ENCODE results near the gene HSP90AB1.

HSP90AB1 gene

GRCh38 chr6:44269178-44269920 is 22.4 kb downstream of the HSP90AB1 start:
- DNase-seq (ENCODE audit: low read depth), result no peak

- DNase-seq (ENCODE audit: low read depth), result no peak
Measured at GRCh38 chr6:44269921-44270525, 23.1 kb downstream of the HSP90AB1 start, which contains the start of gene TMEM151B. Gene TMEM151B (plus strand): TSS chr6:44270450. CDS start chr6:44270743, 293 bp downstream.

DNA sequence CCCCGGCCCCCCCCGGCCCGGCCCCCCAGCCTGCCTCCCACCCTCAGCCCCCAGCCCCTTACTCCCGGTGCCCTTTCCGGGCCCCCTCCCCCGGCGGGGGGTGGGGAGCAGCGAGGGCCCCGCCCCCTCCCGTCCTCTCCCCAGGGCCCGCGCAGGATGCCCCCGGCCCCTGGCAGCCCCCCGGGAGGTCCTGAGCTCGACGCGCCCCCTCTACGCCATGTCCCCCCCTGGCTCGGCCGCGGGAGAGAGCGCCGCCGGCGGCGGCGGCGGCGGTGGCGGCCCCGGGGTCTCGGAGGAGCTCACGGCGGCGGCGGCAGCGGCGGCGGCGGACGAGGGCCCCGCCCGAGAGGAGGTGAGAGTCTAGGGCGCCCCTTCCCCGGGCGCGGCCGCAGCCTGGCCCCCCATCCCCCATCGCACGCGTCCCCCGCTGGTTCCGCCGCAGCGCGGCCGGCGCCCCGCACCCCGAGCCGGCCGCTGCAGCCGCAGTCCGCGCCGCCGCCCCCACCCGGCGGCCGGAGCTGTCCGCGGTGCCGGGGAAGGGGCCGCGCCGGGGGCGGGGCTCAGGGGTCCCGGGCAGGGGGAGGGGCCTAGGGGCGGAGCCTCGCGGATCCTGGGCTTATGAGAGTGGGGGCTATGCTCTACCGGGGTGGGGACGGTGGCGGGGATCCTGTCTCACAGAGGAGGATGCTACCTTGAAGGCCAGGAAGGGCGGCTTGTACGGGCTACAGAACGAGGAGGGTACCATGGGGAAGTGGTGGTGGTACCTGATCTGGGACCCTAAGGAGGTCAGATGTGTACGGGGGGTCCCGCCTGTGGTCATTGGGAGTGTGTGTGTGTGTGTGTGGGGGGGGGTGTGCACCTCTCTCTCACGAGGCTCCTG is 23.9 kb downstream of the HSP90AB1 start:
- DNase-seq (ENCODE audit: low read depth), result no peak

DNA sequence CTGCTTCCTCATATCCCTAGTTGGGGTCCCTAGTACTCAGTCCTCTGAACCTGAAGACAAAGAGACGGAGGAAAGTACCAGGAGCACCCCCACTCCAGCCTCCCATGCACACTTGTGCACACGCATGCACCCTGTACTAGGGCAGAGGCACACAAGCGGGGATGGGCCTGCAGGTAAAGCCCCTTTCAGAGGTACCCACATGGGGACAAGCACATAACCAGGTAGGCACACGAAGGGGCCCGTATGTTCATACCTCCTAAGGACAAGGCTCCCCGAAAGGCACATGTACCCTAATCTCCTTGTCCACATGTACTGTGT is 24.5 kb downstream of the HSP90AB1 start:
- no peak for DNase-seq (ENCODE audit: low read depth)

DNA sequence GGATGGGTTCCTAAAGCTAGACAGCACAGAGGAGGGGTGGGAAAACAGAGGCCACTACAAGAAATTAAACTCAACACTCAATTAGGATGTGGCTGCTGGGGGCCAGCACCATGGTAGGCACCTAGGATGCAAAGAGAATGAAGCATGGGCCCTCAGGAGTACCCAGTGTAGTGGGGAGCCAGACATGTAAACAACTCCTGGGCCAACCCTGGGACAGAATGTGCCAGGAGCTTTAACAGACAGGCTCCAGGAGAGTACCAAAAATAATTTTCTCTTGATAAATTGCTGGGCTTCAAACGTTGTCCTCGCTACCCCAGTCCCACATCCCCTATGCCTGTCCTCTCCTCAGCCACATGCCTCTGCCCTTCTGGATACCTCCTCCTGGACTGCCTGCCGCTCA is 25.0 kb downstream of the HSP90AB1 start:
- no peak for DNase-seq (ENCODE audit: low read depth)

- DNase-seq (ENCODE audit: low read depth), result no peak
Measured at GRCh38 chr6:44272529-44272928, 25.6 kb downstream of the HSP90AB1 start.

DNA sequence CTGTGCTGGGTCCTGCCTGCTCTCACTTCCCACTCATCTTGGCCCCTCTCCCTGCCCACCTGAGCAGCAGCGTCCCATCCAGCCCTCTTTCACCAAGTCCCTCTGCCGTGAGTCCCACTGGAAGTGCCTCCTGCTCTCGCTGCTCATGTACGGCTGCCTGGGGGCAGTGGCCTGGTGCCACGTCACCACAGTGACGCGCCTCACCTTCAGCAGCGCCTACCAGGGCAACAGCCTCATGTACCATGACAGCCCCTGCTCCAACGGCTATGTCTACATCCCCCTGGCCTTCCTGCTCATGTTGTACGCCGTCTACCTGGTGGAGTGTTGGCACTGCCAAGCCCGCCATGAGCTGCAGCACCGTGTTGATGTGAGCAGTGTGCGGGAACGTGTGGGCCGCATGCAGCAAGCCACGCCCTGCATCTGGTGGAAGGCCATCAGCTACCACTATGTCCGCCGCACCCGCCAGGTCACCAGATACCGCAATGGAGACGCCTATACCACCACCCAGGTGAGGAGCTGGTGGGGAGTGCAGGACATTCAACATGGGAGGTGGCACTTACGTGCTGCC is 26.2 kb downstream of the HSP90AB1 start:
- no peak for DNase-seq (ENCODE audit: low read depth)

DNA sequence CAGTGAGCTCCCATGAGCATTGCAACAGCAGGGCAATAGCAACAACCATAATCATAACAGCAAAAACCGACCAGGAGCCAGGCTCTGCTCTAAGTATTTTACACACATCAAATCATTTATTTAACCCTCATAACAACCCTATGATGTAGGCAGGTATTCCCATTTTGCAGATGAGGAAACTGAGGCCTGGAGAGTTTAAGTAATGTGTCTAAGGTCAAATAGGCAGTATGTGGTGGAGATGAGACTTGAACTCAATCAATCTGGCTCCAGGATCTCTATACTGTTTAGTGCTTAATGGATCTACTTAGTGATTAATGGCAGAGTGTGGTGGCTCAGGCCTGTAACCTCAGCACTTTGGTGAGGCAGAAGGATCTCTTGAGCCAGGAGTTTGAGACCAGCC is 26.7 kb downstream of the HSP90AB1 start:
- DNase-seq (ENCODE audit: low read depth), result no peak

- no peak for DNase-seq (ENCODE audit: low read depth)
Measured at GRCh38 chr6:44275271-44275748, 28.4 kb downstream of the HSP90AB1 start.

DNA sequence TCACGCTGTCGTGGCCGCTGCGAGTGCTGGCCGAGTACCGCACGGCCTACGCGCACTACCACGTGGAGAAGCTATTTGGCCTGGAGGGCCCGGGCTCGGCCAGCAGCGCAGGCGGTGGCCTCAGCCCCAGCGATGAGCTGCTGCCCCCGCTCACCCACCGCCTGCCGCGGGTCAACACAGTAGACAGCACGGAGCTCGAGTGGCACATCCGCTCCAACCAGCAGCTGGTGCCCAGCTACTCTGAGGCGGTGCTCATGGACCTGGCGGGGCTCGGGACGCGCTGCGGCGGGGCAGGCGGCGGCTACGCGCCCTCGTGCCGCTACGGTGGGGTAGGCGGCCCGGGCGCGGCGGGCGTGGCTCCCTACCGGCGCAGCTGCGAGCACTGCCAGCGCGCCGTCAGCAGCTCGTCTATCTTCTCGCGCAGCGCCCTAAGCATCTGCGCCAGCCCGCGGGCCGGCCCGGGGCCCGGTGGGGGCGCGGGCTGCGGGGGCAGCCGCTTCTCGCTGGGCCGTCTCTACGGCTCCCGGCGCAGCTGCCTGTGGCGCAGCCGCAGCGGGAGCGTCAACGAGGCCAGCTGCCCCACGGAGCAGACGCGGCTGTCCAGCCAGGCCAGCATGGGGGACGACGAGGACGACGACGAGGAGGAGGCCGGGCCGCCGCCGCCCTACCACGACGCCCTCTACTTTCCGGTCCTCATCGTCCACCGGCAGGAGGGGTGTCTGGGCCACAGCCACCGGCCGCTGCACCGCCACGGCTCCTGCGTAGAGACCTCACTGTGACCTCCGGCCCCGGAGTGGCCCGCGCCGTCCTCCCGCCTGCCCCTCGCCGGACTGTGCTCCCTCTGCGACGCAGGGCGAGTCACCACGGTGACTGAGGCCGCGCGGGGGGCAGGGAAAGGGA is 29.1 kb downstream of the HSP90AB1 start:
- no peak for DNase-seq (ENCODE audit: low read depth)

DNA sequence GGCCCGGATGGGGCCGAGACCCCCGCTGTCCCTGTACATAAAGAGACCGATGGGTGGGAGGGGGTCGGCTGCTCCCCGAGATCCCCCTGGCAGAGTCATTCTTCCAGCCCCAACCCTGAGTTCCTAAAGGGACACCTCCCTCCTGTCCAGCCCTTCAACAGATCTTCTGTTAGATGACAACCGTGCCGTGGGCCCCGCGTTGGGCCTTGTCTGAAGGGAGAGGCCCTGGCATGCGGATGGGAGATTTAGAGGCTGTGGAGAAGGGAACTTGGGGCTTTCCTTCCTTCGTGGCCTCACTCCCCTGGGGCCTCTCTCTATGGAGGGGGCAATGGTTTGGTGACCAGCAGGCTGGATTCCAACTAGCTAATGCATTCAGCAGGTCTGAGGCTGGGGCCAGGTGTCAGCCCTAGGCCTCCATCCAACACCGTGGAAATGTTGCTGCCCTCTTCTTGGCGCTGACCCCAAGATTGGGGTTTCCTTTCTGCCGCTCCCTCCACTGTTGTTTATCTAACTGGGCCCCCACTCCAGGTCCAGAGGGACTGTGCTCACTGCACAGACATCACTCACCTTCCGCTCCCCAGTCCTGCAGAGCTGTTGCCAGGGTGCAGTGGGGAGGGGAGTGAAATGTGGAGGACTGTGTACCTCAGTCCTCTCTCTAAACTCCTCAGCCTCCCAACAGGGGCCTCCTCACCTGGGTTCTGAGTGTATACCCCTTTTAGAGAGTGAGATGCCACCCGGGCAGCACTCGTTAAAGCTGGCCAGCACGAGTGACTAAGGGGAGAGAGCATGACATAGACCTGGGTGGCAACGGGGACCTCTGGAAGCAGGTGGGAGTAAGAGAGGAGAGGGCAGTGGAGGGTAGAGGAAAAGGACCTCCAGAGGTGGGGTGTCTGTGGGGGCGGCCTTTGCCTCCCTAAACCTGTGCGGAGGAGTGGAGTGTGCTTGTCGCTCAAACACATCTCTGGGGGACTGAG is 30.1 kb downstream of the HSP90AB1 start:
- no peak for DNase-seq (ENCODE audit: low read depth)

DNA sequence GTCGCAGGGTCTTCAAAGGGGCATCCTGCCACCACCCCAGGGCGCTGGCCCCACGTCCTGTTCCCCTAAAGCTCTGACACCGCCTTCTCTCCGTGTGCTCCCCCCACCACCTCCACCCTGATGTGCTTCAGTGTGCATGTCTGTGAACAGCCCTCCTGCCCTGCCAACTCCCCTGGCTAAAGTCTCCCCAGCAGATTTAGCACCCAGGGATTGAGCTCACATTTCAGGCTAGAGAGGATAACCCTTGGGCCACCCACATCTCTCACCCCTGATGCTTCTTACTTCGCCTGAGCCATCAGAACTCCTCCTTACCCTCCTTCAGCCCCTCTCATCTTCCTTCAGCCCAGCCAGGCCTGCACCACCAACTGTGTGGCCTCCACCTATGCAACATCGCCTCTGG is 30.9 kb downstream of the HSP90AB1 start:
- DNase-seq (ENCODE audit: low read depth), result no peak

GRCh38 chr6:44278315-44278714 is 31.4 kb downstream of the HSP90AB1 start:
- DNase-seq (ENCODE audit: low read depth), result no peak

DNA sequence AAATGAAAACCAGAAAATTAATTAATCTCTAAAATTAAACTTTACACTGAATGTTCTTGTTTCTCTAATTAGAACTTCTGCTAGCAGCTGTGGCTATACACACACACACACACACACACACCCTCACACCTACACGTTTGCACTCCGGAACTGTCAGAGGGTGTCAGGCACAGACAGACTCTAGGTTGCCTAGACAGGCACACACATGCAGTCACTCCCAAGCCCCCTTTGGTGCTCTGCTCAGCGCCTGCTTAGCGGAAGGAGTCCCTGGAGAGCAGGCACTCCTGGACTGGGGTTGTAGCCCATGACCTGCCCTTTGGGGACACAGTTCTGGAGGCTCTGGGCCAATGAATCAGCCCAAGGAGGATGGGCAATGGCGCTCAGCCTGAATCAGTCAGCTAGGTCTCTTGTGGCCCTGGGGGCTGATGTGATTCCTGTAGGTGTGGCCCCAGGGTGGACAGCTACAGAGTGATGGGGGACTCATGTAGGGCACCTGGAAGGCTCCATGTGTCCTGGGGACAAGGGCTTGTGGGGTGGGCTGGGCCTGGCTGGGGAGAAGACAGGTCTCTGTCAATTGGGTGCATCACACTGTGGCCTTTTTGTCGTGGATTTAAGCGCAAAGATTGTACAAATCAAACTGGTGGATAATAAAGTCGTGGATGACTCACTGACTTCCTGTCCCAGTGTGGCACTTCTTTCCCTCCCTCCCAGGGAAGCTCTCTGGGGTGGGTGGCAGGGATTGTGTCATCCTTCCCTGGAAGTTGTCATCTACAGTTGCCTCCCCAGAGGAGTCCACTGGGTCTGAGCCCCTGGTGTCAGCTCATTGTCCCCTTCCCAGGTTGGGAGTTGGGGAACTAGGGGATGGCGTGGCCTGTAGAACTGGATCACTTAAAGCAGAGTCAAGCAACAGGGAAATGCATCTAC is 32.1 kb downstream of the HSP90AB1 start:
- no peak for DNase-seq (ENCODE audit: low read depth)

GRCh38 chr6:44284121-44284520 is 37.2 kb downstream of the HSP90AB1 start:
- no peak for DNase-seq (ENCODE audit: low read depth)

DNA sequence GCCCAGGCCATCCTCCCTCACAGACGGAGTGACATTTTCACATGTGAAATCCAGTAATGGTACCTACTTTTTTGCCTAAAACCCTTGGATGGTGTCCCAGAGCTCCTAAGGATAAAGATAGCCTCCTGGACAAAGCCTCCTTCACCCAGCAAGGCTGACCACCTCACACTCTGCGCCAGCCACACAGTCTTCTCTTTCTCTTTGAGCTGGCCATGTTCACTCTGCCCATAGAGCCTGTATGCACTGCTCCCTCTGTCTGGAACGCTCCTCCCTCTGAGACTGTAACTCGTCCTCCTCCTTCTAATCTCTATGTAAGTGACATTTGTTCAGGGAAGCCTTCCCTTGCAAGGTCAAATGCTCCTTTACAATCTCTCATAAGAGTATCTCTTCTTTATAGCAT is 38.0 kb downstream of the HSP90AB1 start:
- DNase-seq (ENCODE audit: low read depth), result no peak

- no peak for DNase-seq (ENCODE audit: low read depth)
Measured at GRCh38 chr6:44285552-44286284, 38.8 kb downstream of the HSP90AB1 start.

GRCh38 chr6:44286285-44286565 is 39.3 kb downstream of the HSP90AB1 start:
- no peak for DNase-seq (ENCODE audit: low read depth)

- DNase-seq (ENCODE audit: low read depth), result no peak
Measured at GRCh38 chr6:44286747-44287146, 39.8 kb downstream of the HSP90AB1 start.

Data from stimulated activated CD8-positive, alpha-beta memory T cell treated with anti-CD3 and anti-CD28 coated beads, Interleukin-12 subunit alpha, Interleukin-12 subunit beta, amount 100 ng/mL, for 1 hour (primary cell).